Cardiac fibroblast (primary cell): ENCODE data around the gene JPH2.

Source experiments
- DNase-seq, 2 donors: peaks; one replicate each; pipeline versions ENCODE4 v3.0.0 to v3.0.0-alpha.2; 2010; ENCODE audit warnings: low read depth in 2 of 2
- H3K4me3 ChIP-seq, 2 donors: replicated peaks in 1 of 2; 1 replicate in 1 of 2; 2 replicates in 1 of 2; pipeline ENCODE4 v1.5.1; 2011; ENCODE audit warnings: low read depth in 2 of 2, low read length in 2 of 2, mild to moderate bottlenecking in 2 of 2, moderate library complexity in 1 of 2
- CTCF ChIP-seq: IDR thresholded peaks from one replicate; pipeline ENCODE4 v1.5.1; 2011; ENCODE audit warnings: low read depth, mild to moderate bottlenecking, low read length, inconsistent platforms

Gene JPH2

GRCh38 chr20:44115762-44116644, 71.0 kb downstream of the JPH2 start:
- no peak for DNase-seq
- no peak overlapping the region for H3K4me3 ChIP-seq
- TF ChIP-seq CTCF: no peak

GRCh38 chr20:44115181-44115580, 71.8 kb downstream of the JPH2 start:
- H3K4me3 ChIP-seq: no peak overlapping the region
- TF ChIP-seq CTCF: no peak
- no peak for DNase-seq

GRCh38 chr20:44113618-44114376, 73.2 kb downstream of the JPH2 start:
- TF ChIP-seq CTCF: no peak
- no peak for DNase-seq
- no peak overlapping the region for H3K4me3 ChIP-seq

- DNase-seq: no peak
Measured at GRCh38 chr20:44112889-44113617, 73.9 kb downstream of the JPH2 start.

GRCh38 chr20:44112456-44112855, 74.5 kb downstream of the JPH2 start:
- H3K4me3 ChIP-seq: no peak overlapping the region
- no peak for TF ChIP-seq CTCF
- DNase-seq: no peak

More at GRCh38 chr20:44112889-44113617, 73.9 kb downstream of the JPH2 start:
- no peak overlapping the region for H3K4me3 ChIP-seq
- TF ChIP-seq CTCF: no peak

- no peak for TF ChIP-seq CTCF
- peak; percentile 20 to 53 for DNase-seq
- H3K4me3 ChIP-seq: no peak overlapping the region
Measured at GRCh38 chr20:44111712-44112335, 75.2 kb downstream of the JPH2 start.
